Central memory CD4-positive, alpha-beta T cell (primary cell): ENCODE results near the gene SIGLEC10.
"Not testable (repeated sequence)": the region's sequence is repeated elsewhere in the genome, so short reads cannot be mapped to it uniquely, and the experiment has no call there.

ENCODE experiments used
- DNase-seq: peaks from one replicate; pipeline ENCODE4 v3.0.0; 2022

Gene SIGLEC10

DNA sequence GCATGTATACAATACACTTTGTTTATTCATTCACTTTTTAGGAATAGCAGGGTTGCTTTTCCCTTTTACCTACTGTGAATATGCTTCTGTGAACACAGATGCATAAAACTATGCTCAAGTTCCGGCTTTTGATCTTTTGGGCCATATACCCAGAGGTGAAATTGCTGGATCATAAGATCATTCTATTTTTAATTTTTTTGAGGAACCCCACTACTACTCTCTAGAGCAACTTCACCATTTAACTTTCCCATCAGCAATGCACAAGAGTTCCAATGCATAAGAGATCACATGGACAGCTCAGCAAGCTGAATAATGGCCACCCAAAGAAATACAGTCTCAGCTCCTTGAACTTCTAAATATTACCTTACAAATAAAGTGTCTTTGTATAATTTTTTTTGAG is 17.0 kb upstream of the SIGLEC10 start:
- DNase-seq = no peak

DNA sequence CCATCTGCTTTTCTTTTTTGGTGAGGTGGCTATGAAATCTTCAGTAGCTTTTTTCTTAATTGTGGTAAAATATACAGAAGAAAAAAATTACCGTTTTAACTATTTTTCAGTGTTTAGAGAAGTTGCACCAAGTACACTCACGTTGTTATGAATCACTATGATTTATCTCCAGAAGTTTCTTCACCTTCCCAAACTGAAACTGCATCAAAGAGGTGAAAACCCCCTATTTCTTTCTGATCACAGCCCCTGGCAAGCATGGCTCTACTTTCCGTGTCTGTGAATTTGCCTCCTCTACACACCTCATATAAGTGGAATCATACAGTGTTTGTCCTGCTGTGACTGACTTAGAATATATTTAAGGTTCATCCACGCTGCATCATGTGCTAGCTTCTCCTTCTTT is 15.6 kb upstream of the SIGLEC10 start:
- DNase-seq = no peak

DNA sequence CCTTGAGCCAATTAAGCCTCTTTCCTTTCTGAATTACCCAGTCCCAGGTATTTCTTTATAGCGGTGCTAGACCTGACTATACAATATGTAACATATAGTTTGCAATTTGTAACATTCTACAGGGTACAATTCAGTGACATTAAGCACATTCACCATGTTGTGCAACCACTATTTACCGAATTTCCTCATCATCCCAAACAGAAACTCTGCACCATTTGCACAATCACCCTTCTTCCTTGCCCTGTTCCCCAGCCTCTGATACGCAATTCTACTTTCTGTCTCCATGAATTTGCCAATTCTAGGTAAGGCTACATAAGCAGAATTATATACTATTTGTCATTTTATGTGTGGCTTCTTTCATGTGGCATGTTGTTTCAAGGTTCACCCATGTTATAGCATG is 13.7 kb upstream of the SIGLEC10 start:
- DNase-seq = no peak

DNA sequence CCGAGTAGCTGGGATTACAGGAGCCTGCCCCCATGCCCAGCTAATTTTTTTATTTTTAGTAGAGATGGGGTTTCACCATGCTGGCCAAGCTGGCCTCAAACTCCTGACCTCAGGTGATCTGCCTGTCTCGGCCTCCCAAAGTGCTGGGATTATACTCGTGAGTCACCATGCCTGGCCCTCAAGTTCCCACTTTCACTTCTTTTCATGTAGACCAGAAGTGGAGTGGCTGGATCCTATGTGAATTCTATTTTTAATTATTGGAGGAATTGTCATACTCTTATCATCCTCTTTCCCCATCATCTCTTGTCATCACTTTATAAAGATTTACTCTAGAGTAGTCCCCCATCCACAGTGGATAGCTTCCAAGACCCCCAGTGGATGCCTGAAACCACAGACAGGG is 12.8 kb upstream of the SIGLEC10 start:
- no peak for DNase-seq

DNA sequence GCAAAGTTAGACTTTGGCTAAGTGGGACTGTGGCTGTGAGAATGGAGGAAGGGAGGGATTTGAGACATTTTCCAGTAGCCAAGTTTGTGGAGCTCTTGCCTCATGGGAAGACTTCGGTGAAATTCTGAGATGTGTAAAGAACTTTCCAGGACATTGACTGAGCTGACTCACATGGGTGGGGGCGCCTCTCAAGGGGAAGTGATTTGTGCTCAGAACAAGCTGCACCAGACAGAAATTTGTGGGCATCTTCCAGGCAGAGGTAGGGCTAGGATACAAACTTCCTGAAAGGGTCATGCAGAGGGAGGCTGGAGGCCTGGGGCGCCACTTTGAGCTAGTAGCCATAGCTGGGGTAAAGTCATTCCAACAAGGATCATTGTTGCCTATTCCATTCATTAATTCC is 9.8 kb upstream of the SIGLEC10 start:
- no peak for DNase-seq

DNA sequence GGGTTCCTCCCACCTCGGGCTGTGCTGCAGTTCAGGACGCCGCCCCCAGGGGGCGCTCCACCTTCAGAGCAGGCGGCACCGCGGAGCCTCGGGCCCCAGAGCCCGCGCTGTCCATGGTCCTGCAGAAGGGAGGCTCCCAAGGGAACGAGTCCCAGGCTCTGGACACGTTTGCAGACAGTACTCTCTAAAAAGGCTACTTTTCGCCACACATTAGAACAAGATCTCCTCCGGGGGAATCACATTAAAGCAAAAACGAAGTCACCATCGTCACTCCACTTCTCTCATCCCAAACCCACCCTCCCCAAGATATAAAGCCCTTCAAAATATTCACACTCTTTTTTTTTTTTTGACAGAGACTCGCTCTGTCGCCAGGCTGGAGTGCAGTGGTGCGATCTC is 4.6 kb upstream of the SIGLEC10 start:
- peak; percentile 63 for DNase-seq

DNA sequence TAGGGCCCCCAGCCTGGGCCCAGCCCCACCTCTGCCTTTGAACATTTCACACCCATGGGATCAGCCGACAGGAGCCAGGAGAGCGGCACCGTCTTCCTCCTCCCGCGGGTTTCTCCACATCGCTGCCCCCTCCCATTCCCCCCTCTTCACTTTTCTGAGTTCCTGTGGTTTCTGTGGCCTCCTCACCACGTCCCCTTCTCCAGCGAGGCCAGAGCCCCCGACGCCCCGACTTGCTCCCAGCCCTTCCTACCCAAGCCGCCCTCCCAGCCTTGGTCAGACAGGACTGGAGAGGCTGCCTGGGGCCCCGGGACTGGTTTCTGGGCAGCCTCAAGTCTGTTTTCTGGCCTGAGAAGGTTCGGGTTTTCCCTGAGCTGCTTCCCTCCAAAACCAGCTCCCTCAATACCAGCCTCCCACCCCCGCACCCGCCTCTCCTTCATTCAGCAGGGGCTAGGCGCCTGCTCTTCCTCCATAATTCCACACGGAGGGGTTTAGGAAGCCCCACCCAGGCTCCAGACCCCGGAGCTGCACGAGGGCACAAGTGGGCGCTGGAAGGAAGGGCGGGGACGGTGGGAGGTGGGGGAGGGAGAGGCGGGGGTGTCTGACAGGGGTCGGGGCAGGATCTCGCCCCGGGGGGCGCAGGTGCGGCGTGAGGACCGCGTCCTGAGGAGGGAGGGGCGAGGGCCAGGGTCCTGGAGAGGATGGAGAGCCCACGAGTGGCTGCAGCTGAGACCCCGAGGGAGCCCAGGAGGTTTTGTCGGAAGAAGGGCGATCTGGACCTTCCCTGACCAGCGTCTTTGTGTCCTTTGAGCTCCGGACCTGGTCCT is 4.0 kb upstream of the SIGLEC10 start:
- DNase-seq = no peak

DNA sequence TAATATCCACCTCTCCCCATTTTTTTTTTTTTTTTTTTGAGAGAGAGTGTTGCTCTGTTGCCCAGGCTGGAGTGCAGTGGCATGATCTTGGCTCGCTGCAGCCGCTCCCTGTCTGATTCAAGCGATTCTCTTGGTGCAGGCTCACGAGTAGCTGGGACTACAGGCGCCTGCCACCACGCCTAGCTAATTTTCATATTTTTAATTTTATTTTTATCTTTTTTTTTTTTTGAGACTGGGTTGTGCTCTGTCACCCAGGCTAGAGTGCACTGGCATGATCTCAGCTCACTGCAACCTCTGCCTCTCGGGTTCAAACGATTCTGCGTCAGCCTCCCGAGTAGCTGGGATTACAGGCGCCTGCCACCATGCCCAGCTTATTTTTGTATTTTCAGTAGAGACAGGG is 3.1 kb upstream of the SIGLEC10 start:
- not testable (repeated sequence) for DNase-seq

DNA sequence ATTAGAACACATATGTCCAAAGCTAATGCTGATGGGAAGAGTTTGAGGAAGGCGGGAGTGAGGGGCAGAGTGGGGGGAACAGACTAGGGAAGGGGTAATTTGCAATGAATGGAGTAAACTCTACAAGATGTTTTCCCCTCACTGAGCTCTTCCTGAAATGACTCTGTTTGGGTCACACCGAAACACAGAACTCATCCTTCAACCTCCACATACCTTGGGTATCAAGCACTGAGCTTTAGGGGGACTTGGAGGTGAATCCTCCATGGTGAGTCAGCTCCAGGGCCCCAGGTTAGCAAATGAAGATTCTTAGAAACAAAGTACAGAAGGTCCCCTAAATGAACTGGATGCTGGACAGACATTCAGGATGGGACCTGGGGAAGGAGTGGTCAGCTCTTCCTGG is 1.3 kb upstream of the SIGLEC10 start:
- no peak for DNase-seq

DNA sequence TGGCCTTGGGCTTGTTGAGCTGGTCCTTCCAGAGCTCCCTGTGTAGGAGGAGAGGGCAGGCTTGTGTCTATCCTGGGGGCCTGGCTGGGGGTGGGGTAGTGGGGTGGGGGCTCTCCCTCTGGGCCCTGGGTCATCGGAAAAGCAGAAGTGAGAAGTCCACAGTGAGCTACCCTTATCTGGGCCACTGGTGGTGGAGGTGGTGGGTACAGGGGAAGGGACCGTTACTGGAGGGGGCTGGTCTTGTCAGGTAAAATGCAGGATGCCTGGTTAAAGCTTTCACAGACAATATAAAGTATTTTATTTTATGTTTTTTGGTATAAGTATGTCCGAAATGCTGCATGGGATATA is 342 bp upstream of the SIGLEC10 start:
- DNase-seq = no peak

DNA sequence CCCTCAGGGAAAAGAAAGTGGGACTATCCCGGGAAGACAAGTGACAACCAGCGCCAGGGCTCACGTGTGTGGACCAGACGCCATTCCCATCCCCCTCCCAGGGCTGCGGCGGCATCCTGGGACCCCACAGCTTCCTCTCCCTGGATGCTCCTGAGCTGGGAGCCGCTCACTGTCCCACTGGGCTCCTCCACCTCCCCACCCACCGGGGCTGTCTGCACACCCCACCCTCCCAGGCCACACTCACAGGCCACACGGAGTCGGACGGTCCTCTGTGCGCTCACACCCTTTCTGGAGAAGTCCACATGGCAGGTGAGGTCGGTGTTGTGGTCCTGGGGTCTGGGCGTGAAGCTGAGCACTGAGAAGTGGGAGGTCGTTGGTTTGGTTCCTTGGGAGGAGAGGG is 1.0 kb downstream of the SIGLEC10 start:
- not testable (repeated sequence) for DNase-seq

DNA sequence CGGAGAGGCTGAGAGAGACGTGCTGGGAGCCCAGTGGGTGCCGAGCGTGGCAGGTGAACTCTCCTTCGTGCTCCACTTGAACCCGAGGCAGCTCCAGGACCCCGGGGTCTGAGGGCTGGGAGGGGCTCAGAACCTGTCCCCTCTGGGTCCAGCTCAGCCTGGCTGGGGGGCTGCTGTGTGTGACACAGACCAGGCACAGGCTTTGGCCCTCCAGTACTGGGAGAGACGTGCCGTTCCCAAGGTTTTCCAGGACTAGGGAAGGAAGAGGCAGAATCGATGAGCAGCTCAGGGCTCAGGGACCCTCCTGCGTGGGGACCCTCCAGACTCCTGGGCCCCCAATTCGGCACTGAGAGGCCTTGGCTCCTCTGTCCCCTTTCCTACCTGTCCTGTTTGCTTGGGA is 2.3 kb downstream of the SIGLEC10 start:
- no peak for DNase-seq

DNA sequence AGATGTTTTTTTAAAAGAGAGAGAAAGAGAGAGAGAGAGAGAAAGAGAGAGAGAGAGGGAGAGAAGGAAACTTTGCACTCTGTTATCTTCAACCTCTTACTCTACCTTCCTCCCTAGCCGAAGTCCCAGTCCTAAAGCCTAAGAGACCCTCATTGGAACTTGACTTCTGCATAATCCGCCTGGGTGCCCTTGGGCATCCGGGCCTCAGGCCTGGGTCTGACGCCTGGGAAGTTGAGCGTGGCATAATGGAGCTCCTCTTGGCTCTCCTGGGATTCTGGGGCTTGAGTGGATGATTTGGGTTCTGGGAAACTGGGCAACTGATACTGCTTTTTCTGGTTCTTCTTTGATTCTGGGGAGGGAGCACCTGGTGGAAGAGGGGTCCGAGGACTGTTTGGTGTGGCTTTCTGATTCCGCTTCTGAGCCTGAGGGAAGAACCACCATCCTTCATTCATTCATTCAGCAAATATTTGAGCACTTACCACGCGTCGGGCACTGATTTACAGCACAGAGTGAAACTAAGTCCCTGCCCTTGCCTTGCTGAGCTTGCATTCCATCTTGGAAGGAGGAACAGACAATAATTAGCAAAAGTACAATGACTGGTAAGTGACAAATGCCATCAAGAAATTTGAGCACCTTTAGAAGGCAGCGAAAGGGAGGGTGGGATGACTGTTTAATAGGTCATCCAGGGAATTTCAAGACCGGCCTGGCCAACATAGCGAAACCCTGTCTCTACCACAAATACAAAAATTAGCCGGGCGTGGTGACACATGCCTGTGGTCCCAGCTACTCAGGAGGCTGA is 6.3 kb downstream of the SIGLEC10 start:
- no peak for DNase-seq

DNA sequence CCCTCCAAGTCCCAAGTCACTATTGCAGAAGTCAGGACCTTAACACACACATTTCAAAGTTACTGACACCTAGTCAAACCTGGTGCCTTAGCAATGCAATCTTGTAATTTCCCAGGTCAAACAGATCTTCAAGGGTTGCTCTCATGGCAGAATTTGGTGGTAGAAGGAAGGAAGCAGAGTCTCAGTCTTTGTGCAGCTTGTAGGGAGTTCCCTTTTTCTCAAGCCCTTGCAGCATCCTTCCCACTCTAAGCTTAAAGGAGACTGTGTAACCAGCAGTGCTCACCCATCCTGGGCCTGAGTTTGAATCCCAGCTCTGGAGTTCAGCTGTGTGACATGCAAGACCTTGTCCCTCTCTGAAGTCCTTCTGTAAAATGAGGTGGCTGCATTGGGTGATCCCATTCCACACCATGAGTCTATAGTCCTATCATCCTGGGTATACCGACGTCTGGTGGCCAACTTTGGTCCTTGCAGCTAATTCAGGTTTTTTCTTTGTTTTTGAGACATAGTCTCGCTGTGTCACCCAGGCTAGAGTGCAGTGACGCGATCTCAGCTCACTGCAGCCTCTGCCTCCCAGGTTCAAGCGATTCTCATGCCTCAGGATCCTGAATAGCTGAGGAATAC is 9.8 kb downstream of the SIGLEC10 start:
- DNase-seq = peak; percentile 16

DNA sequence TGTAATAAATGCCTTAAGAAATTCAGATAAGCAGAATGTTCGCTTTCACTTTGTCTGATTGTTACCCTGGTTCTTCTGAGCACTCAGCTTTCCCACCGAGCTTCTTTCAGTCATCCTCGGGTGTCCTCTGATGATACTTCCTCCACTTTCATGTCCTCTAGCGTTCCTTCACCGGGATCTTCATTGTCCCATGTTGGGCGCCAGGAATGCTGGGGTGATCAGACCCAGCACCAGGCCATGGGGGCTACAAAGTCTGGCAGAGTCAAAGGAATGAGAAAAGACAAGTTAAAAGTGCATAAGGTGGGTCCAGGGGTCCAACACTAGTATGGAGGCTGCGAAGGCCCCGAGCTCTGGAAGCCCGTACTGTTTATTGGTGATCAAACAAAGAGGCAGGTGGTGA is 15.3 kb downstream of the SIGLEC10 start:
- DNase-seq = no peak

DNA sequence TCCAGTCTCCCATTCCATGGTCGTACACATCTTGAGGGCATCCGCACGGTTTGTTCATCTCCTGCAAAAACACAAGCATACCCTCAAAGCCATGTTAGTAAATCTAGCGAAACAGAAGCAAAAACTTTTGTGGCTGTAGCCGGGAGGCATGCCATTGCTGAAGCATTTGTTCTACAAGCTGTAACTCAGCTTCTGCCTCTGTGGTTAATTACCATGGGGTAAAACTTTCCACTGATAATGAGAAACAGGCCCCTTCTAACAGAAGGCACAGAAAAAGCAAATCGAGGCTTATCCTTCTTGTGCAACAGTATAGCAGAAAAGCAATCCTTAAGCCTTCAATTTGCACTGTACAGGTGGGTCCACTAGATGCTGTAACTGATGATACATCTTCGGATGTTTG is 17.5 kb downstream of the SIGLEC10 start:
- DNase-seq = not testable (repeated sequence)

DNA sequence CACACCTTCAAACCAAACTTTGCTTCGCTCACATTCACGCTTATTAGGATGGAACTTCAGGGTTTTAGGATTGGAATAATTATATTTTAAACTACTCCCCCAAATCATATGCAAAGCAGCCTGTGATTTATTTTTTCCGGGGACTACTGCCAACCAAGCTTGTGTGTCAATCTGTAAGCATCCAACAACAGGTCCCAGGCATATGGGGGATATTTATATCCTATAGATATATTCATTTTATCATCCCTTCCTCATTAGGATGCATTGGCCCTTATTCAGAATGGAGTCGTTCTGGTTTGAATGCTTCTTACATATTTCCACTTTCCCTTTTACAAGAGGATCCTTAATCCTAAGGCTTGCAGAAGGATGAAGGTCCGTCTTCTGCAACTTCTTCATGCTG is 18.2 kb downstream of the SIGLEC10 start:
- DNase-seq = no peak

DNA sequence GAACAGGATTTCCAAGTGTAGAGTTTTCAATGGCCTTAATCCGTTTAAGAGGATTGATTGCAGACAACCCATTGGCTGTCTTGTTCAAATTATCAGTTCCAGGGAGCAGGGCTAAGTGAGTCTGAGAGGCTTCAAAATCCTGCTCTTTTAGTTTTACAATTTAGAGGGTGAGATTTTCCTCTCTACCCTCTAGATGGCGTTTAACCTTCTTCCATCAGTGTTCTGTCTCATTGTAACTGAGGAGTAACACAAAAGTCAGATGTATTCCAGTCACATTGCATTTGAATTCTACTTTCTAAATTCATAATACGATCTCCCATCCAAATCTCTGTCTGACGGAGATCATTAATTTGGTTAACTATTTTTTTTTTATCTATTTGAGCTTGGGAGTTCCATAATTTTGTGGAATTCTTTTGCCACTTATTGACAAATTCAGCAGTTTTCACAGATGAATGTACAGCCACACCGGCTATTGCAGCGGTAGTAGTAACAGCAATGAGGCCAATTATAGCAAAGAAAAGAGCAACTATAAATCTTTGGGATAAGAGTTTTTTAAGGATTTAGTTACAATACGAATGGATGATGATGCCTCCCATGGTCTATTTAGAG is 19.2 kb downstream of the SIGLEC10 start:
- no peak for DNase-seq

DNA sequence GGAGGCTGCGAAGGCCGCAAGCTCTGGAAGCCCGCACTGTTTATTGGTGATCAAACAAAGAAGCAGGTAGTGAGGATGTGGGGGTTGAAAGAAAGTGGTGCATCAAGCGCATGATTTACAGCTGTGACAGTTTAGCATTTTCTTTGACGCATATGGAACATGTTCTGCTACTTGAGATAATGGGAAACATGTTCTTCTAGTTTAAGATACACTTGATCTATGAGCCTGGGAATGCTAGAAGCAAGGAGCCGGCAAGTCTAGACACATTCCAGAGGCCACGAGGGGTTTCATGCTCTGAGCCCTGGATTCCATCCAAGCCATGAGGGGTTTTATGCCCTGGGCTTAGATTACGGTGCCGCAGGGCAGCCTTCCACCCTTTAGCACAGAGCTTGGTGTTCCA is 20.0 kb downstream of the SIGLEC10 start:
- DNase-seq = not testable (repeated sequence)

DNA sequence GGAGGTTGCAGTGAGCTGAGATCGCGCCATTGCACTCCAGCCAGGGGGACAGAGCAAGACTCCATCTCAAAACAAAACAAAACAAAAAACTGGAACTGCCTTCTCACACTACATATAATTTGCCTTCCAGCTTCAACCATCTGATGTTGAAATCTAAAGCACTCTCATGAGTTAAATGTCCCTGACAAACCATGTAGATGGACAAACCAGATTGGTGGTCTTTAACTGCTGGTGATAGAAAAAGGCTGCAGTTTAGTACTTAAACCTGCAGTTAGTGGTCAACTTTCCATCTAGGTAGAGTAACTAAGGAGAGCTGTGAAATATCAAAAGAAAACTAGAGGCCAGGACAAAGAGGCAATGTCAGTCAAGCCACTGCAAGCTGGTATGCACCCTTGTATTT is 21.3 kb downstream of the SIGLEC10 start:
- no peak for DNase-seq

DNA sequence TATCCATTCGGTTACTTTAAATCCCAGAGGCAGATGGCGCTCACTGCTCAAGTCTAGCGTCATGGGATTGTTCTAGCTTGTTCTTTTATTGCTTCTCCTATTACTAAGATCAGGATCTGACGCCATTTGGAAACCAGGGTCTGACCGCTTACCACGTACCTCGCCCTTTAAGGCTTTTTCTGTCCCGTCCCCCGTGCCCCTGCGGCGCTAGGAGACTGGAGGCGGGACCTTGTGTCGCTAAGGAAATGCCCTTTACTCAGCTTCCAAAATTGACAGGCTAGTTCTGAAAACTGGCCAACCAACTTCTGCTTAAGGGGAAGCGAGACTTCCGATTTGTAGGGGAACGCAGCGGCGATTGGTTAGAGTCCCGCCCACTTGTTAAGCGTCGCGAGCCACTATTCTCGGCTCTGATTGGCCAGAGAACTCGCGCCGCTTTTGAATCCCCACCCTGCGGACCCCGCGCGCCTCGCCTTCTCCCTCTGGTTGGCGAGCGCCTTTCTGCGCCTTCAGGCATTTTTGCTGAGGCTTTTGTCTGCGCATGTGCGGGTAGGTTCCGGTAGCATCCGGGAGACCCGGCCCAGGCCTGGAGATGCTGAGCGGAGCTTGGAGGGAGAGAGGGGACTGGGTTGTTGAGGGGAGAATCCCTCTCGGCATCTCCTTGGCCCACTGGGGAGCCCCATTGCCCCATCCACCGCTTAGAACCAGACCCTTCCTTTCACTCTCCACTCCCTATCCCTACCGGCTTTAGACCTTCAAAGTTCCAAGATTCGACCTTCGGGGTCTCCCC is 23.2 kb downstream of the SIGLEC10 start:
- peak; percentile 88 for DNase-seq

DNA sequence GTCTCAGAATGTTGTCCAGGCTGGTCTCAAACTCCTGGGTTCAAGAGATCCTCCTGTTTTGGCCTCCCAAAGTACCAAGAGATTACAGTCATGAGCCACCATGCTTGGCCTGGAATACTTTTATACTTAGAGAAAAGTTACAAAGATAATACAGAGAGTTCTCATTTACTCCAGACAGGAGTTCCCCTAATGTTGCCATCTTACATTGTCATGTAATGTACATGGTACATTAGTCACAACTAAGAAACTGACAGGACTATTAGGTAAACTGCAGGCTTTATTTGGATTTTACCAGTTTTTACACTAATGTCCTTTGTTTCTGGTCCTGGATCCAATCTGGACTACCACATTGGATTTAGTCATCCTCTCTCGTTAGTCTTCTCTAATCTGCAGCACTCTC is 24.7 kb downstream of the SIGLEC10 start:
- no peak for DNase-seq
